Mucosa of rectum (tissue), 2 donors: ENCODE data around the gene ABCC6.
"Not testable (repeated sequence)": the region's sequence is repeated elsewhere in the genome, so short reads cannot be mapped to it uniquely, and the experiment has no call there.

Experiments
- H3K27ac ChIP-seq, 2 donors: one replicate each; pipeline ENCODE4 v1.7.0; 2013; ENCODE audit warnings: inconsistent platforms in 2 of 2, low read depth in 2 of 2, low read length in 2 of 2
- H3K27me3 ChIP-seq, 2 donors: one replicate each; pipeline ENCODE4 v1.7.0; 2013; ENCODE audit warnings: low read length in 2 of 2; ENCODE audit not compliant: control insufficient read depth in 2 of 2, insufficient read depth in 2 of 2
- H3K36me3 ChIP-seq, 2 donors: one replicate each; pipeline ENCODE4 v1.7.0; 2013; ENCODE audit warnings: low read length in 2 of 2; ENCODE audit not compliant: control insufficient read depth in 2 of 2, insufficient read depth in 2 of 2
- H3K4me1 ChIP-seq, 2 donors: one replicate each; pipeline ENCODE4 v1.7.0; 2013; ENCODE audit warnings: low read length in 2 of 2, mild to moderate bottlenecking in 1 of 2; ENCODE audit not compliant: control insufficient read depth in 2 of 2, insufficient read depth in 2 of 2
- H3K4me3 ChIP-seq, 2 donors: one replicate each; pipeline ENCODE4 v1.7.0; 2013; ENCODE audit warnings: low read length in 2 of 2
- H3K9ac ChIP-seq, 2 donors: one replicate each; pipeline ENCODE4 v1.7.0; 2013; ENCODE audit warnings: low read length in 2 of 2, low read depth in 1 of 2, mild to moderate bottlenecking in 1 of 2
- H3K9me3 ChIP-seq, 2 donors: one replicate each; pipeline ENCODE4 v1.7.0; 2013; ENCODE audit warnings: low read length in 2 of 2; ENCODE audit not compliant: control insufficient read depth in 2 of 2
- donor health status: healthy.
- donor health status: Normal muscosa, but diverticular disease.

The ABCC6 gene

GRCh38 chr16:16181748-16182147 lies 41.5 kb downstream of the ABCC6 start:
- H3K4me1 ChIP-seq, H3K9ac ChIP-seq, H3K9me3 ChIP-seq, H3K27me3 ChIP-seq, H3K27ac ChIP-seq, H3K4me3 ChIP-seq: not testable (repeated sequence)
- H3K36me3 ChIP-seq, result peaks cover 9 to 34% of the 10 kb centered on the region in 2 donors

DNA sequence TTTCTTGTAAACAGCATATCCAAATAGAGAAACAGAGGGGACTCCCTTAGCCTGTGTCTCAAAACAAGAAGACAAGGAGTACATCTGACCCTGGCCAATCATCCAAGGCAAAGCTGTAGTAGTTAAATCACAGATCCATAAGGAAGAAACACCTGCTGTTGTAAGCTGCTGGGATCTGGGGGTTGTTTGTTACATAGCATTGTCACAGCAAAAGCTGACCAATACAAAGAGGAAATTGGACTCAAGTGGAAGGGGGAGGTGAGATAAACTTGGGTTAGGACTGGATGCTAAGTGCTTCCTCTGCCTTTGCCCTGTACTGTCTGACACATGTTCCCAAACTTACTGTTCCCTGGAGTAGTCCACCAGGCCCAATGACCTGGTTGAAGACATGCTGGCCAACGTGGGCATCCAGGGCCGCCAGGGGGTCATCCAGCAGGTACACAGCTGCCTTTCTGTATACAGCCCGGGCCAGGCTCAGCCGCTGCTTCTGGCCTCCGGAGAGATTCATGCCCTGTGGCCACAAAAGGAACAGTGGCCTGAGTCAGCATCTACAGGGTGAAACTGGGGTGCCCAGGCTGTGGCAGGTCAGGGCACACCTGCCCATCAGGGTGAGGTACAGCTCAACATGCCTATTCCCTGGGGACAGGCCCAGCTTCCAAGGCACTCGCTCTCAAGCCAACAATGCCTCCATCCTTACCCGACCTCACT lies 44.7 kb downstream of the ABCC6 start:
- no peak overlapping the region for H3K27ac ChIP-seq

DNA sequence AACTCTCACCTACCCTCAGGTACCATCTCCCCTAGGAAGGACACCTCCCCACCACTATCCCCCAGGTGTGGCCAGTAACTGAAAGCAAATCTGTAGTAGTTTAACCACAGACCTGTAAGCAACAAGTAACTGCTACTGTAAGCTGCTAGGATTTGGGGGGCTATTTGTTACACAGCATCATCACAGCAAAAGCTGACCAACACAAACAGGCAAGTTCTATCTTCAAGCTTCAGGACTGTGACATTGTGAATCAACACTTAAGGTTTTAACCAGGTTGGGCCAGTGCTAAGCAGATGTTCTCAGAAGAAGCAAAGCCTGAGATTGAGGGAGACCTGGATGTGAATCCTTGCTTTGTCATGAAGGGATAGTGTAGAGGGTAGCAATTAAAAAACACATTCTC lies 47.0 kb downstream of the ABCC6 start:
- Histone ChIP-seq H3K4me1 (no peaks in the 10 kb centered on the region), H3K9ac (no peak overlapping the region), H3K9me3 (no peaks in the 10 kb centered on the region), H3K27ac (no peak overlapping the region), H3K27me3 (no peaks in the 10 kb centered on the region), H3K4me3 (no peak overlapping the region), H3K36me3 (peaks cover 19 to 35% of the 10 kb centered on the region in 2 donors)

More for the DNA sequence above, 44.7 kb downstream of the ABCC6 start:
- Histone ChIP-seq H3K4me3 (no peak overlapping the region), H3K9ac (no peak overlapping the region), H3K9me3 (no peaks in the 10 kb centered on the region), H3K27me3 (no peaks in the 10 kb centered on the region), H3K36me3 (peaks cover 15 to 46% of the 10 kb centered on the region in 2 donors), H3K4me1 (no peaks in the 10 kb centered on the region)

- H3K36me3 ChIP-seq, result peaks cover 20 to 37% of the 10 kb centered on the region in 2 donors
- no peaks in the 10 kb centered on the region for H3K9me3 ChIP-seq
- H3K4me1 ChIP-seq, result no peaks in the 10 kb centered on the region
- H3K4me3 ChIP-seq, result no peak overlapping the region
- no peak overlapping the region for H3K9ac ChIP-seq
- no peaks in the 10 kb centered on the region for H3K27me3 ChIP-seq
- no peak overlapping the region for H3K27ac ChIP-seq
Observed at GRCh38 chr16:16175296-16175695, 48.0 kb downstream of the ABCC6 start.

DNA sequence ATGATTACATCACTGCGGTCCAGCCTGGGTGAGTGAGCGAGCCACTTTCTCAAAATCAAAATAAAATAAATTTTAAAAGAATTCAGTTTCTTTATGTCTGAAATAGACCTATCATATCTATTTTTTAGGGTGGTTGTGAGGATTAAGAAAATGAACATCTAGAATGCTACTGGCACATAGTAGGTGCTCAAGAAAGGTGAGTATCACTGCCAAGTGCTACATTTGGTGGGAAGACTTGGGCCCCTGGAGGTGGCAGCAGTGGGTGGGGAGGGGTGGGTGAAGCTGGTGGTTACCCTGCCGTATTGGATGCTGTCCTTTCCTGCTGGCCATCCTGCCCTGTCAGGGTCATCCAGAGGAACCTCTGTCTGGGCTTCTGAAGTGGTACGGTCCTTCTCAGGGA lies 50.3 kb downstream of the ABCC6 start:
- Histone ChIP-seq H3K27ac (no peak overlapping the region), H3K27me3 (no peaks in the 10 kb centered on the region), H3K9ac (no peak overlapping the region), H3K4me1 (no peaks in the 10 kb centered on the region), H3K4me3 (no peak overlapping the region), H3K9me3 (no peaks in the 10 kb centered on the region), H3K36me3 (peaks cover 17 to 38% of the 10 kb centered on the region in 2 donors)

GRCh38 chr16:16171332-16171919 lies 51.9 kb downstream of the ABCC6 start:
- H3K36me3 ChIP-seq, result peaks cover 14 to 26% of the 10 kb centered on the region in 2 donors

GRCh38 chr16:16169615-16170014 lies 53.7 kb downstream of the ABCC6 start:
- H3K27ac ChIP-seq, result no peak overlapping the region
- no peaks in the 10 kb centered on the region for H3K27me3 ChIP-seq
- H3K9me3 ChIP-seq, result no peaks in the 10 kb centered on the region
- H3K4me1 ChIP-seq, result no peaks in the 10 kb centered on the region
- H3K36me3 ChIP-seq, result peaks cover 11 to 13% of the 10 kb centered on the region in 2 donors
- H3K4me3 ChIP-seq, result no peak overlapping the region
- H3K9ac ChIP-seq, result no peak overlapping the region

More at GRCh38 chr16:16171332-16171919, 51.9 kb downstream of the ABCC6 start:
- Histone ChIP-seq H3K4me1 (no peaks in the 10 kb centered on the region), H3K4me3 (no peak overlapping the region), H3K9ac (no peak overlapping the region), H3K27me3 (no peaks in the 10 kb centered on the region), H3K9me3 (no peaks in the 10 kb centered on the region), H3K27ac (no peak overlapping the region)

GRCh38 chr16:16168431-16168830 lies 54.9 kb downstream of the ABCC6 start:
- no peaks in the 10 kb centered on the region for H3K27me3 ChIP-seq
- H3K4me3 ChIP-seq, result no peak overlapping the region
- H3K4me1 ChIP-seq, result no peaks in the 10 kb centered on the region
- no peak overlapping the region for H3K9ac ChIP-seq
- no peaks in the 10 kb centered on the region for H3K9me3 ChIP-seq
- no peak overlapping the region for H3K27ac ChIP-seq
- H3K36me3 ChIP-seq, result peaks cover 13 to 15% of the 10 kb centered on the region in 2 donors

- Histone ChIP-seq H3K9me3 (no peaks in the 10 kb centered on the region), H3K36me3 (peaks cover 14 to 16% of the 10 kb centered on the region in 2 donors), H3K4me1 (no peaks in the 10 kb centered on the region), H3K27ac (no peak overlapping the region), H3K9ac (no peak overlapping the region), H3K27me3 (no peaks in the 10 kb centered on the region), H3K4me3 (no peak overlapping the region)
Observed at GRCh38 chr16:16167927-16168326, 55.4 kb downstream of the ABCC6 start.

- no peaks in the 10 kb centered on the region for H3K9me3 ChIP-seq
- H3K27me3 ChIP-seq, result no peaks in the 10 kb centered on the region
- peaks cover 21 to 23% of the 10 kb centered on the region in 2 donors for H3K36me3 ChIP-seq
- H3K27ac ChIP-seq, result no peak overlapping the region
- no peak overlapping the region for H3K4me3 ChIP-seq
- no peak overlapping the region for H3K9ac ChIP-seq
- H3K4me1 ChIP-seq, result no peaks in the 10 kb centered on the region
Observed at GRCh38 chr16:16166949-16167348, 56.3 kb downstream of the ABCC6 start.
